SK-N-SH (cell line): ENCODE data around the gene PRKCH. TPM values are rescaled to one million over a fixed set of nuclear protein-coding genes. Genes with fewer than 3 reads are reported as not detected.

Source experiments
- CTCF ChIA-PET: fragments of 300-600, 350-600 bp; formaldehyde crosslinking; extraction: SDS; loops from one replicate; lab custom pipeline; 2021; lab: Yijun Ruan, JAX
- POLR2A ChIA-PET: fragments of 350-600 bp; sonication (Branson Sonifier 250); formaldehyde crosslinking; extraction: SDS; loops from one replicate; lab custom pipeline; 2020; ENCODE audit warnings: antibody characterized with exemption, inconsistent platforms; lab: Yijun Ruan, JAX
- DNase-seq: peaks from one replicate; pipeline ENCODE4 v3.0.0; 2012
- H2AFZ ChIP-seq: fragments of 200-600 bp; sonication (generic); 2 replicates; pipeline ENCODE4 v1.8.1; 2016; ENCODE audit warnings: antibody characterized with exemption, mild to moderate bottlenecking, low read depth
- H3F3A ChIP-seq: fragments of 200-600 bp; sonication (generic); replicated peaks from 2 replicates; pipeline ENCODE3; 2016; ENCODE audit warnings: antibody characterized with exemption, mild to moderate bottlenecking; ENCODE audit not compliant: insufficient read depth
- H3K27ac ChIP-seq, 2 experiments: fragments of 200-500 bp in 1 of 2; fragments of 200-600 bp in 1 of 2; sonication (Bioruptor generic) in 1 of 2; sonication (generic), shearing (Covaris generic) in 1 of 2; 2 replicates each; pipeline versions ENCODE4 v1.5.1 to v1.6.1; 2014 to 2016; ENCODE audit warnings: low read depth in 2 of 2, inconsistent platforms in 1 of 2, low read length in 1 of 2, mild to moderate bottlenecking in 1 of 2, mixed read lengths in 1 of 2
- H3K27me3 ChIP-seq: fragments of 200-600 bp; sonication (generic), shearing (Covaris generic); 2 replicates; pipeline ENCODE4 v1.6.1; 2016; ENCODE audit warnings: mixed run types; ENCODE audit not compliant: insufficient read depth
- H3K36me3 ChIP-seq, 2 experiments: fragments of 200-500 bp in 1 of 2; fragments of 200-600 bp in 1 of 2; sonication (Bioruptor generic) in 1 of 2; sonication (generic) in 1 of 2; replicated peaks in 1 of 2; 2 replicates each; pipeline versions ENCODE3 to v1.5.1; 2014 to 2016; ENCODE audit warnings: low read length in 1 of 2, mild to moderate bottlenecking in 1 of 2; ENCODE audit not compliant: insufficient read depth in 2 of 2, control insufficient read depth in 1 of 2
- H3K4me1 ChIP-seq, 2 experiments: fragments of 200-500 bp in 1 of 2; fragments of 200-600 bp in 1 of 2; sonication (Bioruptor generic) in 1 of 2; sonication (generic), shearing (Covaris generic) in 1 of 2; 2 replicates each; pipeline versions ENCODE4 v1.5.1 to v1.6.1; 2014 to 2016; ENCODE audit warnings: low read depth in 1 of 2, low read length in 1 of 2, mixed run types in 1 of 2; ENCODE audit not compliant: insufficient read depth in 2 of 2, control insufficient read depth in 1 of 2
- H3K4me2 ChIP-seq: fragments of 200-600 bp; sonication (generic), shearing (Covaris generic); 2 replicates; pipeline ENCODE4 v1.6.1; 2017; ENCODE audit warnings: mixed run types
- H3K4me3 ChIP-seq, 2 experiments: fragments of 200-500 bp in 1 of 2; fragments of 200-600 bp in 1 of 2; sonication (Bioruptor generic) in 1 of 2; sonication (generic), shearing (Covaris generic) in 1 of 2; 2 replicates each; pipeline versions ENCODE4 v1.5.1 to v1.8.1; 2014 to 2016; ENCODE audit warnings: low read depth in 2 of 2, inconsistent platforms in 1 of 2, low read length in 1 of 2, mild to moderate bottlenecking in 1 of 2, mixed read lengths in 1 of 2, moderate library complexity in 1 of 2
- H3K79me2 ChIP-seq: fragments of 200-600 bp; sonication (generic); 2 replicates; pipeline ENCODE4 v1.8.1; 2017; ENCODE audit warnings: mild to moderate bottlenecking; ENCODE audit not compliant: insufficient read depth
- H3K9ac ChIP-seq: fragments of 200-600 bp; sonication (generic); 2 replicates; pipeline ENCODE4 v1.6.1; 2017; ENCODE audit warnings: mixed run types
- H3K9me2 ChIP-seq: fragments of 200-600 bp; sonication (generic); 2 replicates; pipeline ENCODE4 v1.6.1; 2017; ENCODE audit warnings: mixed run types
- H3K9me3 ChIP-seq: fragments of 200-600 bp; sonication (generic); 2 replicates; pipeline ENCODE4 v1.6.1; 2017; ENCODE audit warnings: mixed run types, mild to moderate bottlenecking, moderate library complexity
- H4K20me1 ChIP-seq: fragments of 200-600 bp; sonication (generic); 2 replicates; pipeline ENCODE4 v1.6.1; 2017; ENCODE audit warnings: mild to moderate bottlenecking, mixed run types; ENCODE audit not compliant: insufficient read depth
- CHD2 ChIP-seq: fragments of 150-350 bp; IDR thresholded peaks from 2 replicates; pipeline ENCODE4 v1.6.1; 2018; ENCODE audit warnings: low read length; ENCODE audit not compliant: partially characterized antibody
- FOSL2 ChIP-seq: IDR thresholded peaks from 2 replicates; pipeline ENCODE4 v1.4.0; 2012; ENCODE audit warnings: low read depth, mild to moderate bottlenecking, moderate library complexity, borderline replicate concordance
- GATA2 ChIP-seq: sonication (generic); formaldehyde crosslinking; IDR thresholded peaks from 2 replicates; pipeline ENCODE4 v1.5.0; 2020; ENCODE audit warnings: mild to moderate bottlenecking, missing genetic modification reagents
- IRF3 ChIP-seq: fragments of 150-350 bp; IDR thresholded peaks from 2 replicates; pipeline ENCODE4 v1.6.1; 2016; ENCODE audit warnings: mild to moderate bottlenecking, low read depth, low read length
- JUND ChIP-seq: IDR thresholded peaks from 2 replicates; pipeline ENCODE4 v1.4.0; 2012
- MAX ChIP-seq: IDR thresholded peaks from 2 replicates; pipeline ENCODE4 v1.4.0; 2012; ENCODE audit warnings: low read depth
- MEF2A ChIP-seq: IDR thresholded peaks from 2 replicates; pipeline ENCODE4 v1.4.0; 2012; ENCODE audit warnings: low read depth, borderline replicate concordance
- MXI1 ChIP-seq: IDR thresholded peaks from 2 replicates; pipeline ENCODE4 v1.6.1; 2012; ENCODE audit warnings: mild to moderate bottlenecking, low read depth, low read length, improper control_type of control experiment
- NFIC ChIP-seq: IDR thresholded peaks from 2 replicates; pipeline ENCODE4 v1.4.0; 2012; ENCODE audit warnings: borderline replicate concordance
- NRF1 ChIP-seq: IDR thresholded peaks from 2 replicates; pipeline ENCODE4 v1.6.1; 2012; ENCODE audit warnings: low read depth, mild to moderate bottlenecking, low read length
- PBX3 ChIP-seq: IDR thresholded peaks from 2 replicates; pipeline ENCODE4; 2012
- RFX5 ChIP-seq: IDR thresholded peaks from 2 replicates; pipeline ENCODE4 v1.6.1; 2012; ENCODE audit warnings: mild to moderate bottlenecking, improper control_type of control experiment, low read length
- TAF1 ChIP-seq: IDR thresholded peaks from 2 replicates; pipeline ENCODE4 v1.6.1; 2012; ENCODE audit warnings: low read depth, mild to moderate bottlenecking, low read length, moderate library complexity, borderline replicate concordance
- YY1 ChIP-seq: IDR thresholded peaks from 2 replicates; pipeline ENCODE4 v1.4.0; 2012; ENCODE audit warnings: low read depth, mild to moderate bottlenecking
- WGBS: methylation state at CpG from one replicate; pipeline ENCODE4 v1.1.6; 2017; ENCODE audit warnings: low lambda C conversion rate; 5-methylcytosine and 5-hydroxymethylcytosine counted together
- polyA plus RNA-seq, 3 experiments: library from polyadenylated mRNA; depleted of rRNA; stranded (reverse); fragments of >200 nt; gene quantifications; 2 replicates each; pipeline ENCODE4 v1.2.3, GENCODE V29; 2012
- TF ChIP-seq, protein P1 (sequence below): fragments of 200-600 bp; sonication (generic); IDR thresholded peaks from 2 replicates; pipeline ENCODE4 v1.6.1; 2017; ENCODE audit warnings: antibody characterized with exemption, mild to moderate bottlenecking, moderate library complexity
- TF ChIP-seq, protein P2 (sequence below): IDR thresholded peaks from 2 replicates; pipeline ENCODE4 v1.4.0; 2012; ENCODE audit warnings: low read depth, borderline replicate concordance
- TF ChIP-seq, protein P3 (sequence below): IDR thresholded peaks from 2 replicates; pipeline ENCODE4 v1.6.1; 2012; ENCODE audit warnings: mild to moderate bottlenecking, low read depth, low read length, moderate library complexity

Gene PRKCH
- polyA plus RNA-seq, 1 of the 3 experiments (the other 2 are of a cell fraction), result 4.2 TPM

- TF ChIP-seq, protein P1, sequence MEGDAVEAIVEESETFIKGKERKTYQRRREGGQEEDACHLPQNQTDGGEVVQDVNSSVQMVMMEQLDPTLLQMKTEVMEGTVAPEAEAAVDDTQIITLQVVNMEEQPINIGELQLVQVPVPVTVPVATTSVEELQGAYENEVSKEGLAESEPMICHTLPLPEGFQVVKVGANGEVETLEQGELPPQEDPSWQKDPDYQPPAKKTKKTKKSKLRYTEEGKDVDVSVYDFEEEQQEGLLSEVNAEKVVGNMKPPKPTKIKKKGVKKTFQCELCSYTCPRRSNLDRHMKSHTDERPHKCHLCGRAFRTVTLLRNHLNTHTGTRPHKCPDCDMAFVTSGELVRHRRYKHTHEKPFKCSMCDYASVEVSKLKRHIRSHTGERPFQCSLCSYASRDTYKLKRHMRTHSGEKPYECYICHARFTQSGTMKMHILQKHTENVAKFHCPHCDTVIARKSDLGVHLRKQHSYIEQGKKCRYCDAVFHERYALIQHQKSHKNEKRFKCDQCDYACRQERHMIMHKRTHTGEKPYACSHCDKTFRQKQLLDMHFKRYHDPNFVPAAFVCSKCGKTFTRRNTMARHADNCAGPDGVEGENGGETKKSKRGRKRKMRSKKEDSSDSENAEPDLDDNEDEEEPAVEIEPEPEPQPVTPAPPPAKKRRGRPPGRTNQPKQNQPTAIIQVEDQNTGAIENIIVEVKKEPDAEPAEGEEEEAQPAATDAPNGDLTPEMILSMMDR, result no peak
- TF ChIP-seq MEF2A (no peak), RFX5 (no peak), PBX3 (no peak)
- TF ChIP-seq, protein P2, sequence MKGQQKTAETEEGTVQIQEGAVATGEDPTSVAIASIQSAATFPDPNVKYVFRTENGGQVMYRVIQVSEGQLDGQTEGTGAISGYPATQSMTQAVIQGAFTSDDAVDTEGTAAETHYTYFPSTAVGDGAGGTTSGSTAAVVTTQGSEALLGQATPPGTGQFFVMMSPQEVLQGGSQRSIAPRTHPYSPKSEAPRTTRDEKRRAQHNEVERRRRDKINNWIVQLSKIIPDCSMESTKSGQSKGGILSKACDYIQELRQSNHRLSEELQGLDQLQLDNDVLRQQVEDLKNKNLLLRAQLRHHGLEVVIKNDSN, result no peak
- TF ChIP-seq, all 33 proteins: peak for 0
Observed at GRCh38 chr14:61335049-61335448, 13.7 kb downstream of the PRKCH start (continued).

DNA sequence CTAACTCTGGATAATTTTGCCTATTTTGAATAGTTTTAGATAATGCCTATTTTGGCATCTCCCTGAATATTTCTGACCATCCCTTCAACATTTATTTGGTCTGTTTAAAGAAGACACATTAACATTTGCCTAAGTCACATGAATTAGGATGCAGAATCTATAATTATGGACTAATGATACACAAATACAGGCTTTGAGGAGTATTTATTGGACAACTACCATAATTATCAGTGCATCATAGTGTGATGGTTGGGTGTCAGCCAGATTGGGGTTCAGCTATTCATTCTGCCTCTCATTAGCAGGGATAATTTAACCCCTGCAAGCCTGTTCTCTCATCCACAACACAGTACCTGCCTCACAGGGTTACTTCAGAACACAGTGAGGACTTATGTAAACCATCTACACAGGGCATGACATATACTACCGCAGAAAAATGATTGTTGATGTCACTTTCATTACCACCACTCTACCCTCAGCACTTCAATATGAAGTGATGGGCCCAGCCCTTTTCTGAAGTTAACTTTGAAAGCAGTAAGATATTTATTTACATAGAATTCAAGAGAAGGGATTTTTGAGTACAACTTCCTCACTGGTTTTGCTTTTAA is 14.4 kb downstream of the PRKCH start:
- H3K9ac ChIP-seq, result no peak overlapping the region
- H2AFZ ChIP-seq, result no peak overlapping the region
- H3F3A ChIP-seq, result no peaks in the 10 kb centered on the region
- POLR2A ChIA-PET, result no interaction called here
- no peaks in the 10 kb centered on the region for H4K20me1 ChIP-seq
- H3K36me3 ChIP-seq, result no peaks in the 10 kb centered on the region
- no peak overlapping the region for H3K27ac ChIP-seq
- no peak overlapping the region for H3K4me2 ChIP-seq
- H3K4me1 ChIP-seq, result no peaks in the 10 kb centered on the region
- TF ChIP-seq IRF3, result no peak
- no peak for TF ChIP-seq MXI1
- no peak for TF ChIP-seq YY1
- no peak for TF ChIP-seq NFIC
- TF ChIP-seq, all 33 proteins: peak for 0
- H3K79me2 ChIP-seq, result no peaks in the 10 kb centered on the region
- H3K4me3 ChIP-seq, result no peak overlapping the region
- CTCF ChIA-PET, result interaction anchor here (0.6 kb wide), 1 partner anchor 13 kb away, joined by 3 read pairs; no protein-coding TSS in a partner anchor
- H3K9me2 ChIP-seq, result no peaks in the 10 kb centered on the region
- no peak for DNase-seq
- H3K9me3 ChIP-seq, result no peaks in the 10 kb centered on the region
- H3K27me3 ChIP-seq, result no peaks in the 10 kb centered on the region
- 63% methylated on average over 1 of the region's 1 CpG for WGBS

DNA sequence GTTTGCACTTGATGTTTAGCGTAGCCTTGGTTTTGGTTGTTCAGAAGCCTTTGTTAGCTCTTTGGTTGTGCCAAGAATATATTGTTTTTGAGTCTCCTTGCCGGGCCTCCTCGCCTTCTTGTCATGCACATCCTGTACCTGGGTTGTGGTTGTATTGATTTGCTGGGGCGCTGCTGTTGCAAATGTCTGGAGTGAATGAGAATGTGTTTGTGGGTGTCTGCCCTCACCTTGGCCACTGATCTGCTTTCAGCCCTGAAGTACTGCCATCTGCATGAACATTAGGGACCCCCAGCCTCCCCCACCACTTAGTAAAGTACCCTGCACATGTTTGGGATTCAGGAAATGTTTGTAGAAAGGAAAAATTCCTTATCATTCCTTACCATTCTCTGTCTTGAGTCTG is 16.5 kb downstream of the PRKCH start:
- Histone ChIP-seq H2AFZ (no peak overlapping the region), H3K9ac (no peak overlapping the region), H3F3A (no peaks in the 10 kb centered on the region), H3K9me2 (no peaks in the 10 kb centered on the region), H3K36me3 (no peaks in the 10 kb centered on the region), H3K79me2 (no peaks in the 10 kb centered on the region), H3K4me3 (no peak overlapping the region), H3K4me1 (no peaks in the 10 kb centered on the region), H3K9me3 (no peaks in the 10 kb centered on the region), H3K4me2 (no peak overlapping the region), H3K27ac (no peak overlapping the region), H3K27me3 (no peaks in the 10 kb centered on the region), H4K20me1 (no peaks in the 10 kb centered on the region)
- POLR2A ChIA-PET, result no interaction called here
- 69% methylated on average over 4 of the region's 4 CpGs for WGBS
- no peak for DNase-seq
- CTCF ChIA-PET, result interaction anchor here (1.1 kb wide), 1 partner anchor 17 kb away, joined by 3 read pairs; no protein-coding TSS in a partner anchor
- TF ChIP-seq CHD2 (no peak), NRF1 (no peak), GATA2 (CRISPR knock-in tag) (no peak), FOSL2 (no peak), JUND (no peak), NFIC (no peak), TAF1 (no peak), MAX (no peak)
- TF ChIP-seq, protein P3, sequence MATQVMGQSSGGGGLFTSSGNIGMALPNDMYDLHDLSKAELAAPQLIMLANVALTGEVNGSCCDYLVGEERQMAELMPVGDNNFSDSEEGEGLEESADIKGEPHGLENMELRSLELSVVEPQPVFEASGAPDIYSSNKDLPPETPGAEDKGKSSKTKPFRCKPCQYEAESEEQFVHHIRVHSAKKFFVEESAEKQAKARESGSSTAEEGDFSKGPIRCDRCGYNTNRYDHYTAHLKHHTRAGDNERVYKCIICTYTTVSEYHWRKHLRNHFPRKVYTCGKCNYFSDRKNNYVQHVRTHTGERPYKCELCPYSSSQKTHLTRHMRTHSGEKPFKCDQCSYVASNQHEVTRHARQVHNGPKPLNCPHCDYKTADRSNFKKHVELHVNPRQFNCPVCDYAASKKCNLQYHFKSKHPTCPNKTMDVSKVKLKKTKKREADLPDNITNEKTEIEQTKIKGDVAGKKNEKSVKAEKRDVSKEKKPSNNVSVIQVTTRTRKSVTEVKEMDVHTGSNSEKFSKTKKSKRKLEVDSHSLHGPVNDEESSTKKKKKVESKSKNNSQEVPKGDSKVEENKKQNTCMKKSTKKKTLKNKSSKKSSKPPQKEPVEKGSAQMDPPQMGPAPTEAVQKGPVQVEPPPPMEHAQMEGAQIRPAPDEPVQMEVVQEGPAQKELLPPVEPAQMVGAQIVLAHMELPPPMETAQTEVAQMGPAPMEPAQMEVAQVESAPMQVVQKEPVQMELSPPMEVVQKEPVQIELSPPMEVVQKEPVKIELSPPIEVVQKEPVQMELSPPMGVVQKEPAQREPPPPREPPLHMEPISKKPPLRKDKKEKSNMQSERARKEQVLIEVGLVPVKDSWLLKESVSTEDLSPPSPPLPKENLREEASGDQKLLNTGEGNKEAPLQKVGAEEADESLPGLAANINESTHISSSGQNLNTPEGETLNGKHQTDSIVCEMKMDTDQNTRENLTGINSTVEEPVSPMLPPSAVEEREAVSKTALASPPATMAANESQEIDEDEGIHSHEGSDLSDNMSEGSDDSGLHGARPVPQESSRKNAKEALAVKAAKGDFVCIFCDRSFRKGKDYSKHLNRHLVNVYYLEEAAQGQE, result no peak
